HL-60/S4 treated with phorbol 12-myristate 13-acetate at 8.2 ng/mL for 4 days and 3 days (cell line): ENCODE data around the gene ZBTB7C.
"Not testable (repeated sequence)": the region's sequence is repeated elsewhere in the genome, so short reads cannot be mapped to it uniquely, and the experiment has no call there.

ENCODE experiments used
- in situ Hi-C: fragments of 300-500 bp; cut with MboI; formaldehyde crosslinking; loops from 2 replicates; pipeline ENCODE4 v1.15.0; 2022; ENCODE audit warnings: low sequenced_read_pairs

Gene ZBTB7C

GRCh38 chr18:48304906-48305693 is 104.1 kb downstream of the ZBTB7C start:
- in situ Hi-C loops: no loop called here

DNA sequence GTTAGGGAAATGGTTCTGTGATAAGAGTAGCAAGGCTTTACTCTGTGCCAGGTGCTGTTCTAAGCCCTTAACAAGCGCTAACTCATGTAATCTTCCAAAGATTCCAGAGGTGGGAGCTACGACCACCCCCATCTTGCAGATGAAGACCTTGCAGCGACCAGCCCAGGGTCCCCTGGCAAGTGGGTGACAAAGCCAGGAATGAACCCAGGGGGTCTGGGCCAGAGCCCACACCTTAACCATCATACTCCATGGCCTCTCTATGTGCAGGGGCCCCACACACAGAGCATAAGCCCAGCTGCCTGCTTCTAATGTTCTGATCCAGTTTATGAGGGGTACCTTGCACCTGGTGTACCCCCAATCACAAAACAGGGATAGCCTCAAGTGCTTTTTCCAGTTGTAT is 105.3 kb downstream of the ZBTB7C start:
- in situ Hi-C loops: no loop called here

- in situ Hi-C loops: no loop called here
Observed at GRCh38 chr18:48302736-48303135, 106.4 kb downstream of the ZBTB7C start.

- in situ Hi-C loops: no loop called here
Observed at GRCh38 chr18:48300463-48300961, 108.7 kb downstream of the ZBTB7C start.

GRCh38 chr18:48297139-48297538 is 112.0 kb downstream of the ZBTB7C start:
- in situ Hi-C loops: no loop called here

- in situ Hi-C loops: no loop called here
Observed at GRCh38 chr18:48296581-48296980, 112.6 kb downstream of the ZBTB7C start.

GRCh38 chr18:48295586-48296311 is 113.4 kb downstream of the ZBTB7C start:
- in situ Hi-C loops: no loop called here

DNA sequence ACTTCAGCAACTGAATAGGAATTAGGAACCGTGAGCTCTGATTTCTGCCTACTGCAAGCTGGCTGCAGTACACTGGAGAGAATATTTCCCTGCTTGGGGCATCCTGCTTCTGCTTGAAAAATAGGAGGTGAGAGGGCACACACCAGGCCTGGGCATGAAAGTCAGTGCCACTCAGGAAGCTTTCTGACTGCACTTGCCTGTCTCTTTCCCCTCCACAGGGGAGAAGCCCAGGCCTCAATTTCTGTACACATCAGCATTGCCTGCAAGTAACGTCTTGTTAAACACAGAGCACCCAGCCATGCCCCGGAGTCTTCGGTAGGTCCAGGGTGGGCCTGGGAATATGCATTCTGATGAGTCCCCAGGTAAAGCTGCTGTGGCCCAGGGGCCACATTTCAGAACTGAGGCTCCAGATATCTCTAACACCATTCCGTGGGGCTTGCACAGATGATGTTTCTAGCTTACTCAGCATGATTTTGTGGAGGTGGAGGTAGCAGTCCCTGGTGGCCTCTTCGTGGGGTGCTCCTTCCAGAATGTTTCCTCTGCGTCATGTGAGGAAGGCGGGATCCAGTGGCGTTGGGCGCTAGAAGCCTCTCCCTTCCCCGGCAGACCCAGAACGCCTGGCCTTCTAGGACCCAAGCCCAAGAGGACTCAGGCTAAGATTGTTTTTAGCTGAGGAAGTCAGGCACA is 114.1 kb downstream of the ZBTB7C start:
- in situ Hi-C loops: no loop called here

DNA sequence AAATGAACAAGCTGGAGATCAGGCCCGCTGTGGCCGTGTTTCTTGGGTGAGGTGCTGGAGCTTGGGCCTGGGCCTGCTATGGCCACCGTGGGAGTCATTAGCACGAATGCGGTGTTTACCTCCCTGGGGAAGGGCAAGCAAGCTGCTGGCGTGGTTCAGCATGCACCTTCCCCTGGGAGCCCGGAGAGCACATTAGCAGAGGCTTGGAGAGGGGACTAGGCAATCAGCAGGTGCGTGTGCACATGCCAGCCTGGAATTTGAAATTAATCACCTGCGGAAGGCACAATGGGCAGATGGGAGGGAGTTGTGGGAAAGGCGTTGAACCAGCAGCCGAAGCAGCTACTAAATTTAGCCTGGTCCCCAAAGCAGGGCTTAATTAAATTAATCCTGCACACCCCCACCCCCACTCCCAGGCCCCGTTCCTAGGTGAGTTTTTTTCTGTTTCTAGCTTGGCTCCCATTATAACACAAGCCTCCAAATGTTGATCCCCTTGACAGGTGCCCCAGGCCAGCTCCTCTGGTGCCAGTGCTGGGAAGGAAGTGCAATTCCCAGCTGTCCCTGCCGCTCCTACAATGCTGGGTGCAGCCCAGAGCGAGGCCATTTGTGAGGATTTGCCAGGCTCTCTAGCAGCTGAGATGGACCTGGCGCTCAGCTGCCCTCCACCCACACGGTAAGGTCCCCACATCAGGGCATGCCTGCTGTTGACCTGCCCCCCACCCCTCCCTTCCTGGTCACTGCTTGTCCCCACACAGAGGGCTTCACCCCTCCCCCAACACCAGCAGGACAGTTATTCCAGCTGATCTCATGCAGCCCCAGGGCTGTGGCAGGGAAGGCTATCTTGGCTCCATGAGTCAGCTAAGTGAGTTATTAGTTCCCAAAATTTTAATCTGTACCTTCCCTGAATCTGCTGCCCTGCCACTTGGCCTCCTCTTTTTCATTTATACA is 115.0 kb downstream of the ZBTB7C start:
- in situ Hi-C loops: no loop called here

DNA sequence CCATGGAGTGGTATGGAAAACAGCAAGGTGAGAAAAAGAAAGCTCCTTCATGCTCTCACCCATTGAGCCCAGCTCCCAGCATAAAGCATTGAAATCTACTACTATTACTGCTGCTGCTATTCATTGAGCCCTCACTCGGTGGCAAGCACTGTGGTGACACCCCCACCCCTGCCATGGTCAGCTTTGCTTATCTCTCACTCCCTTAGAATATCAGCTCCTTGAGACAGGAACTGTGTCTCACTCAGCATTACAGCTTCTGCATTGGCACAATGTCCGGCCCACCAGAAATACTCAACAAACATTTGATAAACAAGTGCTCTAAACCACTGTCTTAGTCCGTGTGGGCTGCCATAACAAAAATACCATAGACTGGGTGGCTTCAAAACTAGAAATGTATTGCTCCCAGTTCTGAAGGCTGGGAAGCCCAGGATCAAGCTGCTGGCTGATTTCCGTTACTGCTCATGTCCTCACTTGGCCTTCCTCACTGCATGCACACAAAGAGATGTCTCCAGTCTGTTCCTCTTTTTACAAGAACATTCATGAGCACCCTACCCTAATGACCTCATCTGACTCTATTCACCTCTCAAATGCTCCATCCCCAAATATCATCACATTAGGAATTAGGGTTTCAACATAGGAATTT is 116.3 kb downstream of the ZBTB7C start:
- in situ Hi-C loops: no loop called here

DNA sequence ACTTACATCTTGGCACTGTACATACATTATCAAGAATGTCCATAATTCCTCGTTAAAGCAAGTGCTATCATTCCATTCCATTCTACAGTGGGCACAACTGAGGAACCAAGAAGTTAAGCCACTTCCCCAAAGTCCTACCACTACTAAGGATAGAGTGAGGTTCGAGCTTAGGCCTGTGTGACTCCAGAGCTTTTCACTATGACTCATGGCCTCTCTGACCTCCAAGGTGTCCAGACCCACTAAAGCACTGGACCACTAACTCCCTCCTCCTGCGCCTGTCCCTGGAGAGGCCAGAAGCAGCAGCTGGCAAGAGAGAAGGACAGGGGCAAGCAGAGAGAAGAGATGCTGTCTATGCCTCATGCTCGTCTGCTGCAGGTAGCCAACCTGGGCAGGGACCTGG is 117.0 kb downstream of the ZBTB7C start:
- in situ Hi-C loops: no loop called here

DNA sequence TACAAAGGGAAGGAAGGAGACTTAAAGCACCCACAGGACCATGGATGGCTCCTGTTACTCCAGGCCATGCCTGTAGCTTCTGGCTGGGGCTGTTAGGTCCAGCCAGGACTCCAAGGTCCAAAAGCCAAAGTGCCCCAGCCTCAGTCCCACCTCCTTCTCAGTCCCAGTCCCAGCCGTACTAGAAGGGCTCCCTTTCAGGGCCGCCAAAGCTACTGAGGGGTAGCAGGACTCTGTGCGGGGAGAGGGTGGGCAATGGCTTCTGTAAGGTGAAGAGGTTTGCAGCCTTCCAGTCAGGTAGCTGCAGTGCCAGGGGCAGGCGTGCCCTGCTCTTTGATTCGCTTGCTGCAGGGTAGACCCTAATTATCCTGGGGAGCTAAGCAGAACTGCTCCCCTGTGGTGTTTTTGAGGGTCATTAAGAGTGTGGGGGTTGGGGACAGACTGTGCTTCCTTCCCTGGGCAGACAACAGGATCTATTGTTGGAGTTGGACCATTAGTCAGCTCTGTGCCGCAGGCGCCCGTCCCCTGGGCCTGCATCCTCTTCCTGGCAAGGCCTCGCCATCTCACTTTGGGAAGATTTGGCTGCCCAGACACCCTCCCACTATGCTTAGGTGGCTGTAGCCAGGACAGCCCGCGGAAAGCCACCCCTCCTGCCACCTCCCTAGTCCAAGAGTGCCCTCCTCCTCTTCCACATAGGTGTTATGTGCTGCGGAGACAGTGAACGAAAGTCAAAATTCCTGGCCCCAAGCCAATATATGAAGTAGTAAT is 118.8 kb downstream of the ZBTB7C start:
- in situ Hi-C loops: no loop called here

DNA sequence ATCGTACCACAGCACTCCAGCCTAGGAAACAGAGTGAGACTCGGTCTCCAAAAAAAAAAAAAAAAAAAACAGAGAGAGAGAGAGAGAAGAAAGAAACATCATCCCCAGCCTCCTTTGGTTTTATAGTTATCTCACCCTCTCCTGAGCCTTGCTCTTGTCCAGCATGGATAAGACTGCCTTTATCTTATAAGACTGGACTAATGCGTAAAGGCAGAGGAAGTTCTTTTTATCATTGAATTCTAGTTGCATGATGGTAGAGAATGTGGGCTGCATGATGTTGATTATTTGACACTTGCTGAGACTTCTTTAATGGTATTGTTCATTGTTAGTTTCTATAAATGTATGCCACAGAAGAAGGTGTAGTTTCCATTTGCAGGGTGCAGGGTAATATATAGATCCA is 124.4 kb downstream of the ZBTB7C start:
- in situ Hi-C loops: no loop called here

DNA sequence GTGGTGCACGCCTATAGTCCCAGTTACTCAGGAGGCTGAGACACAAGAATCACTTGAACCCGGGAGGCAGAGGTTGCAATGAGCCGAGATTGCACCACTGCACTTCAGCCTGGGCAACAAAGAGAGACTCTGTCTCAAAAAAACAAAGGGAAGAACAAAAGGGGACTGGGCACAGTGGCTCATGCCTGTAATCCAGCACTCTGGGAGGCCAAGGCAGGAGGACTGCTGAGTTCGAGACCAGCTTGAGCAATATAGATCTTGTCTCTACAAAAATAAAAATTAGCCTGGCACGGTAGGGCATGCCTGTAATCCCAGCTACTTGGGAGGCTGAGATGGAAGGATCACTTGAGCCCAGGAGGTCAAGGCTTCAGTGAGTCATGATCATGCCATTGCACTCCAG is 125.2 kb downstream of the ZBTB7C start:
- in situ Hi-C loops: not testable (repeated sequence)

DNA sequence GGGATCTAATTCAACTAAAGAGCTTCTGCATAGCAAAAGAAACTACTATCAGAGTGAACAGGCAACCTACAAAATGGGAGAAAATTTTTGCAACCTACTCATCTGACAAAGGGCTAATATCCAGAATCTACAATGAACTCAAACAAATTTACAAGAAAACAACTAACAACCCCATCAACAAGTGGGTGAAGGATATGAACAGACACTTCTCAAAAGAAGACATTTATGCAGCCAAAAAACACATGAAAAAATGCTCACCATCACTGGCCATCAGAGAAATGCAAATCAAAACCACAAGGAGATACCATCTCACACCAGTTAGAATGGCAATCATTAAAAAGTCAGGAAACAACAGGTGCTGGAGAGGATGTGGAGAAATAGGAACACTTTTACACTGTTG is 127.7 kb downstream of the ZBTB7C start:
- in situ Hi-C loops: not testable (repeated sequence)

GRCh38 chr18:48279312-48279711 is 129.9 kb downstream of the ZBTB7C start:
- in situ Hi-C loops: no loop called here

- in situ Hi-C loops: no loop called here
Observed at GRCh38 chr18:48278081-48278480, 131.1 kb downstream of the ZBTB7C start.

GRCh38 chr18:48274301-48274700 is 134.9 kb downstream of the ZBTB7C start:
- in situ Hi-C loops: no loop called here

- in situ Hi-C loops: no loop called here
Observed at GRCh38 chr18:48270929-48271328, 138.3 kb downstream of the ZBTB7C start.
